ENCODE data around the gene IYD. TPM values are rescaled to one million over a fixed set of nuclear protein-coding genes. Genes with fewer than 3 reads are reported as not detected.

Gene IYD
- polyA plus RNA-seq, 1 of the 3 experiments (the other 2 are of a cell fraction) = not detected

DNA sequence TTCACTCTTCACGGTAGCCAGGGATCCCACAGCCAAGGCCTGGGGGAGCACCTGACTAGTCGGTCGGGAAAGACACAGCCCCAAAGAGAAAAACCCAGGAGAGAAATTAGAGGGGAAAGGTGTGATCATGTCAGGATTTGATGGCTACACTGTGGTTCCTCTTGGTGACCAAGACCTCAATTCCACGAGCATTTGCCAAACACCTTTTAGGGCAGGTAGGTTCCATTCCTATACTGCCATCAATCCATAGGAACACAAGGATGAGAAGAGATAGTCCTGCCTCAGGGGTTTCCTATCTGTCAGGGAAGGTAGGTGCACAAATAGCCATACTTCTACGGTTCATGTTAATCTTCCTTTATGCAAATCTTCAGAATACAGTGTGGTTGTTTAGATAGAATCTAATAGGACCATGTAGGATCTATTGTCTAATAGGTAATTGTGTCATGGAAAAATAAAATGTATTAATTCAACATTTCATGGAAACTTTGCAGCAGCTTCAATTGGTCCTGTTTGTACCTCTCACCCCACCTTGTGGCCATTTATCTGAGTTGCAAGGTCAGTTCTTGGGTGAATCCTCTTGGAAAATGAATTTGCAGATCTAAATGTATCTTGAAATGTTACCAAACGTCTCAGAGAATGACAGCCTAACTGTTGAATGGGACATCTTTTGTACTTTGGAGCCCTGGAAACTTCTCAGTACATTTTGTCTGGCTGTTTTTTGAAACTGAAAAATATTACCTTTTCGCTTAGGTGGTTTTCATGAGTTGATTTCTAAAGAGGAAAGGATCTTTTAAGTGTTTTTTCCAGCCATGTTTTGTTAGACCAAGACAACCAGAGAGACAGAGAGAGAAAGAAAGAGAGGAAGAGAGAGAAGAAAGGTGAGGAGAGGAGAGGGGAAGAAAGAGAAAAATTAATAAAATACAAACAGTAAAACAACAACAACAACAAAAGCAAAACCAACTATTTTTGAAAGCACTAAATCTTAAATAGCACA, 33.7 kb upstream of the IYD start (continued):
- TF ChIP-seq, protein P1, sequence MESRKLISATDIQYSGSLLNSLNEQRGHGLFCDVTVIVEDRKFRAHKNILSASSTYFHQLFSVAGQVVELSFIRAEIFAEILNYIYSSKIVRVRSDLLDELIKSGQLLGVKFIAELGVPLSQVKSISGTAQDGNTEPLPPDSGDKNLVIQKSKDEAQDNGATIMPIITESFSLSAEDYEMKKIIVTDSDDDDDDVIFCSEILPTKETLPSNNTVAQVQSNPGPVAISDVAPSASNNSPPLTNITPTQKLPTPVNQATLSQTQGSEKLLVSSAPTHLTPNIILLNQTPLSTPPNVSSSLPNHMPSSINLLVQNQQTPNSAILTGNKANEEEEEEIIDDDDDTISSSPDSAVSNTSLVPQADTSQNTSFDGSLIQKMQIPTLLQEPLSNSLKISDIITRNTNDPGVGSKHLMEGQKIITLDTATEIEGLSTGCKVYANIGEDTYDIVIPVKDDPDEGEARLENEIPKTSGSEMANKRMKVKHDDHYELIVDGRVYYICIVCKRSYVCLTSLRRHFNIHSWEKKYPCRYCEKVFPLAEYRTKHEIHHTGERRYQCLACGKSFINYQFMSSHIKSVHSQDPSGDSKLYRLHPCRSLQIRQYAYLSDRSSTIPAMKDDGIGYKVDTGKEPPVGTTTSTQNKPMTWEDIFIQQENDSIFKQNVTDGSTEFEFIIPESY (IDR thresholded peaks at IDR 0.05; ENCODE audit: borderline replicate concordance, low read depth) = no peak
- TF ChIP-seq, protein P2, sequence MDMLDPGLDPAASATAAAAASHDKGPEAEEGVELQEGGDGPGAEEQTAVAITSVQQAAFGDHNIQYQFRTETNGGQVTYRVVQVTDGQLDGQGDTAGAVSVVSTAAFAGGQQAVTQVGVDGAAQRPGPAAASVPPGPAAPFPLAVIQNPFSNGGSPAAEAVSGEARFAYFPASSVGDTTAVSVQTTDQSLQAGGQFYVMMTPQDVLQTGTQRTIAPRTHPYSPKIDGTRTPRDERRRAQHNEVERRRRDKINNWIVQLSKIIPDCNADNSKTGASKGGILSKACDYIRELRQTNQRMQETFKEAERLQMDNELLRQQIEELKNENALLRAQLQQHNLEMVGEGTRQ (IDR thresholded peaks at IDR 0.05; ENCODE audit: borderline replicate concordance, low read depth, low read length) = no peak
- TF ChIP-seq RFX5 (IDR thresholded peaks at IDR 0.05; ENCODE audit: low read length) = no peak
- TF ChIP-seq, protein P3, sequence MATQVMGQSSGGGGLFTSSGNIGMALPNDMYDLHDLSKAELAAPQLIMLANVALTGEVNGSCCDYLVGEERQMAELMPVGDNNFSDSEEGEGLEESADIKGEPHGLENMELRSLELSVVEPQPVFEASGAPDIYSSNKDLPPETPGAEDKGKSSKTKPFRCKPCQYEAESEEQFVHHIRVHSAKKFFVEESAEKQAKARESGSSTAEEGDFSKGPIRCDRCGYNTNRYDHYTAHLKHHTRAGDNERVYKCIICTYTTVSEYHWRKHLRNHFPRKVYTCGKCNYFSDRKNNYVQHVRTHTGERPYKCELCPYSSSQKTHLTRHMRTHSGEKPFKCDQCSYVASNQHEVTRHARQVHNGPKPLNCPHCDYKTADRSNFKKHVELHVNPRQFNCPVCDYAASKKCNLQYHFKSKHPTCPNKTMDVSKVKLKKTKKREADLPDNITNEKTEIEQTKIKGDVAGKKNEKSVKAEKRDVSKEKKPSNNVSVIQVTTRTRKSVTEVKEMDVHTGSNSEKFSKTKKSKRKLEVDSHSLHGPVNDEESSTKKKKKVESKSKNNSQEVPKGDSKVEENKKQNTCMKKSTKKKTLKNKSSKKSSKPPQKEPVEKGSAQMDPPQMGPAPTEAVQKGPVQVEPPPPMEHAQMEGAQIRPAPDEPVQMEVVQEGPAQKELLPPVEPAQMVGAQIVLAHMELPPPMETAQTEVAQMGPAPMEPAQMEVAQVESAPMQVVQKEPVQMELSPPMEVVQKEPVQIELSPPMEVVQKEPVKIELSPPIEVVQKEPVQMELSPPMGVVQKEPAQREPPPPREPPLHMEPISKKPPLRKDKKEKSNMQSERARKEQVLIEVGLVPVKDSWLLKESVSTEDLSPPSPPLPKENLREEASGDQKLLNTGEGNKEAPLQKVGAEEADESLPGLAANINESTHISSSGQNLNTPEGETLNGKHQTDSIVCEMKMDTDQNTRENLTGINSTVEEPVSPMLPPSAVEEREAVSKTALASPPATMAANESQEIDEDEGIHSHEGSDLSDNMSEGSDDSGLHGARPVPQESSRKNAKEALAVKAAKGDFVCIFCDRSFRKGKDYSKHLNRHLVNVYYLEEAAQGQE (IDR thresholded peaks at IDR 0.05; ENCODE audit: low read depth, low read length) = no peak
- TF ChIP-seq SMC3 (IDR thresholded peaks at IDR 0.05; ENCODE audit: low read depth, low read length) = peak; percentile 50

DNA sequence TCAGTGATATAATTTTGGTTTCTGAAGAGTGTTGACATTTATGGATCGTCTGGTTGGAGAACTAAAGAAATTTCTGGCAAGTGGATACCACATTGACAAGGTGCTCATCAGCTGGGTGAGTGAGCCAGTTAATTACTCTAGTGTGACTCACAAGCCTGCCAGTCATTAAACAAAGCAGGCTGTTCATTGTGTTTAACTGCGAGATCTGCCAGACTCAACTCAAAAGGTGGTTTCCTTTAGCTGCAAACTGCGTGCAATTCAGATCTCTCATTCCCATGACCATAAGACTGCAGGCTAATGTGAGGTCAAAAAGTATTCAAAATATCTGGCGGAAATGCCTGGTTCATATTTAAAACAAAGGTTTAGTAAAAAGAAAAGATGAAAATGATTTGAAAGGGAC, 32.5 kb upstream of the IYD start:
- Histone ChIP-seq H2AFZ (ENCODE audit: low read depth) (no peak overlapping the region), H3K27me3 (ENCODE audit: insufficient read depth) (no peaks in the 10 kb centered on the region; the same call in 1 of the 2 replicates), H3K9me2 (no peaks in the 10 kb centered on the region), H4K20me1 (ENCODE audit: insufficient read depth) (no peaks in the 10 kb centered on the region), H3K79me2 (ENCODE audit: insufficient read depth) (no peaks in the 10 kb centered on the region), H3K4me1 (ENCODE audit: control insufficient read depth in 1 of 2, insufficient read depth in 2 of 2, low read depth in 1 of 2, low read length in 1 of 2) (no peaks in the 10 kb centered on the region), H3K36me3 (replicated peaks in 1 of 2; ENCODE audit: control insufficient read depth in 1 of 2, insufficient read depth in 2 of 2, low read length in 1 of 2) (no peaks in the 10 kb centered on the region), H3K4me3 (ENCODE audit: low read depth in 2 of 2, low read length in 1 of 2) (no peak overlapping the region), H3K9ac (no peak overlapping the region), H3K27ac (ENCODE audit: low read depth in 2 of 2, low read length in 1 of 2) (no peak overlapping the region), H3F3A (replicated peaks; ENCODE audit: insufficient read depth) (no peaks in the 10 kb centered on the region), H3K9me3 (no peaks in the 10 kb centered on the region), H3K4me2 (no peak overlapping the region)
- no peak for DNase-seq
- ChIA-PET CTCF (interaction anchor here (1.2 to 1.7 kb wide), 2 partner anchors 256 to 479 kb away, joined by 3 to 6 read pairs; no protein-coding TSS in a partner anchor), POLR2A (no interaction called here)
- WGBS (ENCODE audit: low lambda C conversion rate) = 9% methylated on average over 4 of the region's 4 CpGs
- TF ChIP-seq, protein P4, sequence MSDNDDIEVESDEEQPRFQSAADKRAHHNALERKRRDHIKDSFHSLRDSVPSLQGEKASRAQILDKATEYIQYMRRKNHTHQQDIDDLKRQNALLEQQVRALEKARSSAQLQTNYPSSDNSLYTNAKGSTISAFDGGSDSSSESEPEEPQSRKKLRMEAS (IDR thresholded peaks at IDR 0.05; ENCODE audit: low read depth) = no peak
- TF ChIP-seq, protein P5, sequence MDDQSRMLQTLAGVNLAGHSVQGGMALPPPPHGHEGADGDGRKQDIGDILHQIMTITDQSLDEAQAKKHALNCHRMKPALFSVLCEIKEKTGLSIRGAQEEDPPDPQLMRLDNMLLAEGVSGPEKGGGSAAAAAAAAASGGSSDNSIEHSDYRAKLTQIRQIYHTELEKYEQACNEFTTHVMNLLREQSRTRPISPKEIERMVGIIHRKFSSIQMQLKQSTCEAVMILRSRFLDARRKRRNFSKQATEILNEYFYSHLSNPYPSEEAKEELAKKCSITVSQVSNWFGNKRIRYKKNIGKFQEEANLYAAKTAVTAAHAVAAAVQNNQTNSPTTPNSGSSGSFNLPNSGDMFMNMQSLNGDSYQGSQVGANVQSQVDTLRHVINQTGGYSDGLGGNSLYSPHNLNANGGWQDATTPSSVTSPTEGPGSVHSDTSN (IDR thresholded peaks at IDR 0.05) = no peak
- TF ChIP-seq SMC3 (IDR thresholded peaks at IDR 0.05; ENCODE audit: low read depth, low read length) (no peak), JUND (IDR thresholded peaks at IDR 0.05) (no peak), NFIC (IDR thresholded peaks at IDR 0.05; ENCODE audit: borderline replicate concordance) (no peak), NRF1 (IDR thresholded peaks at IDR 0.05; ENCODE audit: low read depth, low read length) (no peak), YY1 (IDR thresholded peaks at IDR 0.05; ENCODE audit: low read depth) (no peak), FOXJ3 (CRISPR knock-in tag; IDR thresholded peaks at IDR 0.05) (no peak), RFX5 (IDR thresholded peaks at IDR 0.05; ENCODE audit: low read length) (no peak)
